Breast epithelium (tissue), 3 donors: Measurements from ENCODE around the gene ST7.

Source experiments
- CTCF ChIP-seq, 3 donors: fragments of 450-650 bp; IDR thresholded peaks; one replicate each; pipeline ENCODE4 v1.5.1; 2016 to 2017; ENCODE audit warnings: antibody characterized with exemption in 3 of 3, mild to moderate bottlenecking in 3 of 3, moderate library complexity in 3 of 3
- POLR2A ChIP-seq: fragments of 450-650 bp; IDR thresholded peaks from one replicate; pipeline ENCODE4 v1.6.1; 2016; ENCODE audit warnings: antibody characterized with exemption, mild to moderate bottlenecking, moderate library complexity
- POLR2AphosphoS5 ChIP-seq, 3 donors: sonication (generic); formaldehyde crosslinking; IDR thresholded peaks; one replicate each; pipeline ENCODE4 v1.6.1; 2017; ENCODE audit warnings: antibody characterized with exemption in 3 of 3

GRCh38 chr7:117006907-117007684 is 53.8 kb downstream of the ST7 start:
- TF ChIP-seq CTCF (IDR thresholded peaks at IDR 0.05) (no peak), POLR2A (no peak), POLR2AphosphoS5 (IDR thresholded peaks at IDR 0.05) (no peak)
